Measurements from ENCODE around the gene PERM1.
A peak's percentile ranks its signal among the peaks of the same experiment; 100 is the strongest.

GRCh38 chr1:1013105-1013921 is 31.4 kb upstream of the PERM1 start, which contains the start of gene ISG15:
- TF ChIP-seq POLR2AphosphoS5 (IDR thresholded peaks at IDR 0.05), result peak; percentile 49 to 82 (median 53)
- TF ChIP-seq CTCF (IDR thresholded peaks at IDR 0.05), result no peak

All from breast epithelium (tissue), 3 donors.